GM21529 (cell line): ENCODE results near the gene ELL.

ENCODE experiments used
- ATAC-seq: cut with Tn5 transposase; IDR thresholded peaks from one replicate; pipeline ENCODE4 v1.9.1; 2021; ENCODE audit not compliant: unreplicated experiment

Gene ELL

DNA sequence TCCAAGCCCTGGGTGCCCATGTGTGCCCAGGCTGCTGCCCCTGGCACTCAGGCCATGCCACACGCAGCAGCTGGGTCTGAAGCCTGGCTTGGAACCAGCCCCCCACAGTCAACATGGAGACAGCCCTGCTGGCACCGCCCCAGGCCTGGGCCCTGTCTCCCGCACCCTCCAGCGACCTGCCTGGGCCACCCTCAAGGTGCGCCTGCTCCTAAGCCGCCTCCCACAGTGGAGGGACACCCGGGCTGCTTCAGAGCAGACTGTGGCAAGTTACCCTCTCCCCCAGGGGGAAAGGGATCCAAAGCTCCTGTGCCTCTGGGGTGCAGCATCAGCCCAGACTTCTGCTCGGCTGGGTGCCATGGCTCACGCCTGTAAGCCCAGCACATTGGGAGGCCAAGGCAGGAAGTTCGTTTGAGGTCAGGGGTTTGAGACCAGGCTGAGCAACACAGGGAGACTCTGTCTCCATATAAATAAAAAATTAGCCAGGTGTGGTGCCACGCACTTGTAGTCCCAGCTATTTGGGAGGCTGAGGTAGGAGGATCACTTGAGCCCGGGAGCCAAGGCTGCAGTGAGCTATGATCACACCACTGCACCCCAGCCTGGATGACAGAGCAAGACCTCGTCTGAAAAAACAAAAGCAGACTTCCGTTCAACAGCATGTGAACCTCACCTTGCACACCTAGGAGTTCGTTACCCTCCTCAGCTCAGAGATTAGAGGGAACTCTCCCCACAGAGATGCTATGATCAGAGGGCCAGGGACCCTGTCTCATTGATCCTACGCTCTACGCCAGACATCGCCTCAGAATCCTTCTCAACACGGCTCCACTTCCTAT lies 15.6 kb downstream of the ELL start:
- no peak for ATAC-seq

DNA sequence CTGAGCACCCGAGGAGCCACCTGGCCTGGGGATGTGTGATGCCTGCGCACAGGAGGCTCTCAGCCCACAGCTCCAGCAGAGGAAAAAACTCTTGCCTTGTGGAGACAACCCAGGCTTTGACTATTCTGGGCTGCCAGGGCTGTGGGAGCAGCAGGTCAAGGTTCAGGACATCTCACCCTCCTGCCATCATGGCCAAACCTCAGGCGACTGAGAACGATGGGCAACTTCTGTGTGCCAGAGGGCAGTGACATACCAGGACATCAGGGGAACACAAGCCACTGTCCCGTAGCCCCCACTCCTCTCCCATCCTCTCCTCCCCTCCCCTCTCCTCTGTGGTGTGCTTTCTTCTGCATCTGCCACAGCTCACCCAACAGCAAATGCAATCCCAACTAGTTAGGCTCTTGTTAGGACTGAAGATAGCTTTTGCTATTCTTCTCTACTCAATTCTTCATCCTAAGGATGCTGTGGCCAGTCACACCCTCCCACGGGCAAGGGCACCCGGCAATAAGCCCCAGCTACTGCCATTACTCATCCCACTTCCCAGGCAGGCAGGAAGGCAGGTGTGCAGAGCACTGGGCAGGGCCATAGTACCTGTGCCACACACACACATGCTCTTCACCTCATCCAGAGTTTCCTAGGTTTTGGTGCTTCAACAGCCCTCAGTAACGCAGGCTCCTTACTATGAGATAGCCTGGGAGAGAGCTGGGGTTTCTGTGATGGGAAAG lies 16.8 kb downstream of the ELL start:
- ATAC-seq = no peak

DNA sequence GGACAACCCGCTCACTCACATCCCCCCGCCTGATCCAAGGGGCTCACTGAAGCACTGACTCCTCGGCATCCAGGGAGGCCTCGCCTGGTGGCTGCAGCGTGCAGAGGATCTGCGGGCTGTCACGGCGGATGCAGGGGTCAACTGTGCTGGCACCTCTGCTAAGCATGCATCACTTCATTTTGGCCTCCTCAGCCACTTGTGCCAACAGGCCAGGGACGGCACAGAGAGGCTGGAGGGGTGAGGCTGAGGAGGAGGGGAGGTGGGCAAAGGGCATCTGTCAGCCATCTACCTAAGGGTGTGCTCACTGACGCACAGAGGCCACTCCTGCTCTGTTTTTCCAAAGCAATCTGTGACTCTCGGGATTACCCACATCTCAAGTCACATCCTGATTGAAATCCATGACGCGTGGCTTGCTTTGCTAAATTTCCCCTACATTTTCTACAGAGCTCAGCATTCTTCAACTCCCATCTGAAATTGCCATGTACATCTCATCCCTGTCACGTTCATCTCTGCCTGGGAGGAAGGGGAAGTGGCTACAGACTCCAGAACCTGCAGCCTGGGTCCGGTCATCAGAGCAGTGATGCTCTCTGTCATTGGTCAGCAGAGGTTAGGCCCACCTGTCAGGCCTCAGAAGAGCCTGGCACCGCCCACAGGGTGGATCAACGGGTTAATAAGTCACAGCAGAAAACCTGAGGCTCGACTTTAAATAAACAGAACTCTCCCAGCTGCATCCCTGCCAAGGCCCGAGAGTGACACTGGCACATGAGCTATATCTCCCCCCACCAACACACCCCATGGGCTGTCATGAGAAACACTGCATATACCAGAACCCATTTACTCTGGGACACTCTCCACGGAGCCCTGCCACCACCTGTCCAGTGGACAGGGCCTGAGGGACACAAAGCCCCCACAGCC lies 17.6 kb downstream of the ELL start:
- ATAC-seq = no peak

DNA sequence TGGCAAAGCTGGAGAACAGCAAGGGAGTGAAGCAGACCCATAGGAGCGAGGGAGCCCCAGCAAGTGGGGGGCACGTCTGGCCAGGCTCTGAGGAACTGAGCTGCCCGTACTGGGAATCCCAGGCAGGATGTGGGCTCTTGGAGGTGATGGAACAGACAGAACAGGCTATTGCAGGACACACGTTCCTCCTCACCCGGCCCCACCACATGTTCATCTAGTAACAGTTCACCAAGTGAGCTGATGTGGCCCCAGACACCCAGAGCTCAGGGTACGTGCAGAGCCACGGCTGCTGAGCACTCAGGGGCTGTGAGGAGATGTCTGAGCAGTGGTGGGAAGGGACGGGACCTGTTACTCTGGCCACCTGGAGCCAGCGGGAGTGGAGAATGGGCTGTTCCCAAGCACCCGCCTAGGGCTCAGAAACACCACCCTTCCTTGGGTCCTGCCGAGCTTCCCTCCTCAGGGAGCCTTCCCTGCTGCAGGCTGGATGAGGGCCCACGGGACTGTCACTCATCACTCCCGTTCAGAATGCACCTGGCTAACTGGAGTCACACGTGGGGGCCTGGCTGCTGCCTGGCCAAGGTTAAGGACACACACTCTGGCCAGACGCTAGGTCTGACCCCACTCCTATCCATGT lies 18.4 kb downstream of the ELL start:
- no peak for ATAC-seq

DNA sequence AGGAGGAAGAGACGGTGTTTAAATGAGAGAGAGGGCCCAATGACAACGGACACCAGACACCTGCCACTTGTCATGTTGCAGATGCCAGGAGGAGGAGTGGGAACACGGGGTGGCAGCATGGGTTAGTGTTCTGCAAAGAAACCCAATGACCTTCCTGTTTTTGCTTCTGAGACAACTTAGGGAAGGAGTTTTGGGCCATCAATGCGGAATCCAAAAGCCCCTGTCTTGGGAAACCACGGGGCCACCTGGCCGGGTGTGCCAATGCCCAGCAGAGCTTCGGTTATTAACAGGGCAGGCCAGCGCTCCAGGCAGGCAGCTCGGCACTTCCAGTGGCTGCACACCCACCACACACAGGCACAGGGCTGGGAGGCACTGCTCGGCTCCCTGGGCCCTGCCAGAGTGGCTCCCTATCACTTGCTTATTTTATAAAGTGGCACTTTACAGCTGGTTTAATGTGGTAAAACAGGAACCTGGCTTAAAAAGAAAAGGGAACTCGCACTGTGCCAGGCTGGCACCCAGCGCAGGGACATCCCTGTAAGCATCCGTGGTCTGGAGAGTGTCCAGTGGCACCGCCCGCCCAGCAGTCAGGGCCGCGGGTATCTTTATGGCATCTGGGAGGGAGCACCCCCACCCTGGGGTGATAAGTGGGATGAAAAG lies 19.1 kb downstream of the ELL start:
- ATAC-seq = no peak

DNA sequence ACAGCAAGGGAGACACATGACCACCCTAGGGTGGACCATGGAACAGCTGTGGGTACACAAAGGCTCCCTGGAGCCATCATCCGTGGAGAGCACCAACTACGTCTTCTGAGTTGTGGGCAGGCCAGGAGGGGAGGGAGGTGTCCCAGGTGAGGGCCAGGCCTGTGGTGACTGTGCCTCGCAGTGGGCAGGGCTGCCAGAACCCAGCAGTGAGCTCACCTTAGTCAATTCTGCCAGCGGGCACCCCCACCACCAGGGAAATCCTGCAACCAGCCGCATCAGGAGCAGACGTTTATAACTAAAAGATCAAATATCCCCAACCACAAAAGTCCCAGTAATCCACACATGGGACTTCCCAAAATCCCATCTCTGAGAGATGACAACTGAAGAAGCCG lies 19.6 kb downstream of the ELL start:
- ATAC-seq = no peak

DNA sequence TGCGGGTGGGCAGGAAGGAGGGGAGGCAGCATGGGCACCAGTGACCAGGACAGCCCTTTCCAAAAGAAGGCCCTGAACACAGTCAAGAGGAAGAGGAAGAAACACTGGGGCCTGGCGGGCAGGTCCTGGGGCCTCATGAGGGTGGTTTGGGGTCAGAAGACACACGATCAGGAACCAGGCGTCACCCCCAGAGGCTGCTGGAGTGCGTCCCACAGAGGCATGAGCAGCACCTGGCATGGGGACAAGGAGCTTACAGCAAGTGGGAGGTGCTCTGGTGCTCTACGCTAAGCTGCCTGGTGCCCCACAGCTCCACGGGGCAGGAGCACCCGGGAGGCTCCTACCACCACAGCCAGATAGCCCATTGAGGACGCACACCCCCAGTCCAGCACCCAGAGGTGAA lies 20.0 kb downstream of the ELL start:
- ATAC-seq = no peak

DNA sequence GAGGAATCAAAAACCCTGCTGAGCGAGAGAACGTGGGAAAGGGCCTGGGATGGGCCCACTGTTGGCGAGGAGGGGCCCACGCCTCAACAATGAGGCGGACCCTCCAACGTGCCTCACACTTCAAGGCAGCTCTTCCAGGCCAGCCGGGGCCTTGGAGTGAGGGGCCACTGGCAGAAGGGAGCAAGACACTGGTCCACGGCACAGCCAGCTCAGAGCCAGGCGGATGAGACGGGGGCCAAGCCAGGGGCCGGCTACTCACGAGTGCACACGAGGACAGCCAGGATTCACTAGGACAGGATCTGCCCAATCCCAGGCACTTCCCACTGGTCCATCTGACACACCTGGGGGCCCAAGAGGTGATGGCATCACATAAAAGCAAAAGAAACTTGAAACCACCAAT lies 20.5 kb downstream of the ELL start:
- ATAC-seq = no peak

DNA sequence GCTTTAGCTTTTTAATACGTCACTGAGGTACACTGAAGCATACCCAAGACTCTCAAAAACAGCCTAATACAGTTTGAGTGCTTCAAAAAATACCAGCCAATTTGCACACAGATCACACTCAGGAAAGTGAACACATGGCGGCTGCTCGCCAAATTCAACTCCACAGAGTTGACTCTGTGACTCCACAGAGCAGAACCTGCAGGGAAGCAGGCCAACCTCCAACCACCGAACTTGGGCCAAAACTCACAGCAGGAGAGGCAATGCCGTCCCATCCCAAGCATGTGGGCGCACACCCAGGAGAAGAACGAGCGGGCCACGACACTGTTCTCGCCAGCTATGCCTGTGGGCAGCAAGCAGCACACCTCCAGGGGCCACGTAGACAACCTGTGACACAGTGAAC lies 21.1 kb downstream of the ELL start:
- ATAC-seq = no peak

DNA sequence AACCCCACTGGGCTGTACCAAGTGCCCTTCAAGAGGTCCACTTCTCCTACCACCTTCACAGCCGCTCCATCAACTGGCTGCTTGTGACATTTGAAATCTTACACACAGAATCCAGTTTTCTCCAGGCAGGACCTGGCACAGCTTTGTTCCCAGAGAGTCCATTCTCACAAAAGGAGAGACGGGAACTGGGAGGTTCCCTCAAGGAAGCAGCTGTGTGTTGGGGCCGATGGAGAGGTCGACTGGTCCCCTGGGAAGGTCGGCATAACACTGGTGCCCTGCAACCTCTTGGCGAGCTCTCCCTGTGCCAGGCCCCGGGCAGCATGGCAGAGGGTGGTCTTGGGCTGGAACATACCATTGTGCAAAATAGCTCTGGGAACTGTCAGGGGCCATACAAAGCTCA lies 21.5 kb downstream of the ELL start:
- ATAC-seq = no peak

DNA sequence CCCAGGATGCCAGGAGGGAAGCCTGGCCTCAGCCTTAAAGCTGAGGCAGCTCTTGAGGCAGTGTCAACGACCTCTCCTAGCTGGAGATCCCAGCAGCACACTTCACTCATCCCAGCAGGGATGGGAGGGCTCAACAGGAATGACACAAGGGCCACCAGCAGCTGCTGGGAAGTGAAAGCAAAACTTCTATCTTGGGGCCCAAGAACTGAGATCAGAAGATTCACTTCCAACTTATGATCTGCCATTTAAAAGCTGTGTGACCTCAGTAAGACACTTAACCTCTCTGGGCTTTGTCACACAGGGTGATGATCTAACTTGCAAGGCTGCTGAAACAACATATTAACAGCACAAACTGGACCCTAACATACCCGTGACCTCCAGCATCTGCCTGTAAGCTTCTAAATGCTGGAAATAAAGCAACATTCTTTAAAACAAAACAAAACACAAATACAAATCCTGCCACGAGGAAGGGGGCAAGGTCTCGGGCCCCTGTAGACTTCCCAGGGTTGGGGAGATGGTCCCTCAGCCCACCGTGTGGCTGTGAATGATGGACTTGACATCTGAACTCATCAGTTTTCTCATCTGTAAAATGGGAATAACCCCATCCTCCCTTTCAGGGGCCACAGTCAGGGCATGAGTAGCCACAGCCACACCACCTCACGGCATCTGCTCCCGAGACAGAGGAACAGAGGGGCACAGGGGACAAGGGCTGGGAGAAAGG lies 22.7 kb downstream of the ELL start:
- no peak for ATAC-seq

DNA sequence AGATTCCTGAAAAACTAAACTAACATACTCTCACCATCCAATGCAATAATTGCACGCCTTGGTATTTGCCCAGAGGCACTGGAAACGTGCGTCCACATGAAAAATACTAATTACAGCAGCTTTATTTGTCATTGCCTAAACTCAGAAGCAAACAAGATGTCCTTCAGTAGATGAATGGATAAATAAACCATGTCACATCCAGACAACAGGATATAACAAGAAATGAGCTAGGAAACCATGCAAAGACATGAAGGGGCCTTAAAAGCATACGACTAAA lies 25.0 kb downstream of the ELL start:
- no peak for ATAC-seq

DNA sequence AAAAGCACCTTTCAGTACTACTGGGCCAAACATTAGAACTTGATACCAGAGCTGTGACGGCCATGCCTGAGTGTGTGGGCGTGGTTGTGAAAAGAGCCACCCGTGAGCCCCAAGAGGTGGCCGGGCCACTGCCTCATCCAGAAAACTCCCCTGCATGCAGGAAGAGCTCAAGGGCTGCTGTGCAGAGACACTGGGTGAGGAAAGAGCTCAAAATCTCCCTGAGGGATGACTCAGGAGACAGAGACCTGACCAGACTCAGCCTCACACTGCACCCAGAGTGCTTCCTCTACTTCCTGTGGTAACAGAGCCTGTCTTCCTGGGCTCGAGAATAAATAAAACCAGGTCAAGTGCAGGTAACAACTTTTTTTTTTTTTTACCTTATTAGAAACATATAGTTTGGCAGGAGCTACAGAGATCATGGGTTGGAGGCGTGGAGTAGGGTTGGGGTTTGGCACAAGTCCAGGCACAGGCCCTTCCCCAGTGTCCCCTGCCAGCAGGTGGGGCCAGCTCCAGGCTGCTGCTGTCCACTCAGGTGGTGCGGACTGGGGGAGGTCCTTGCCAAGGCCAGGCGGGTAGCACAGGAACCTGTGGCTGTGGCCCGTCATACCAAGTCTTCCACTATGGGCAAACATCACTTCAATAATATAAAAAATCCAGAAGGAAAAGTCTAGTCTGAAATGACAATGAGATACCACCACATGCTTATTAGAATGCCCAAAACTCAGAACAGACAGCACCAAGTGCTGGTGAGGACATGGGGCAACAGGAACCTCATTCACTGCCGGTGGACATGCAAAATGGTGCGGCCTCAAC lies 25.5 kb downstream of the ELL start:
- ATAC-seq = no peak

DNA sequence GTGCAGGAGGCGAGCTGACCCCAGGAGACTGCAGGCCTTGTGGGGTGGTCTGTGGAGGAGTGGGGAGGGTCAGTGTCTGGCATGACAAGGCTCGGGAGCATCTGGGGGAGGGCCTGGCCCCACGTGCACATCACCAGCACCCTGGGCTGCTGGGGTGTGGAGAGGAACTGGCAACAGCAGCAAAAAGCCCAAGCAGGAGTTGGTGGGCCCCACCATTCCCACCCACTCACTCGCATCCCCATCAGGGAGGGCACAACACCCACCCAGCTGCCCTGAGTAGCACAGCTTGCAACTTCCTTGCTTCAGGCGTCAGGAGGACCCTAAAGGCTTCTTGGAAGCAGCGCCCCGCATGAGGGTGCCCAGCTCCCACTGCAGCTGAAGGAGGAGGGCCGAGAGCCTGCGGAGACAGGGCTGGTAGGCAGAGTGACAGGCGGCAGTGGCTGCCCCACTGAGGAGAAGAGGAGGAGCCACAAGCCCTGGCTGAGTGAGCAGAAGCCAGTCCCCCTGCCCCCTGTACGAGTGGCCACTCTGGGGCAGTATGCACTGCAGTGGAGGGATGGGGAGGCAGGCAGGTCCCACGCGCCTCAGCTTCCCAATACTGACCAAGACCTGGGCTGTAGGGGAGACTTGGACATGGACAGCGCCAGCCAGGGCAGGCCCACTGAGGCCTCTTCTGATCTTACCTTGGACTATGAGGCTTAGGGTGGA lies 26.5 kb downstream of the ELL start:
- ATAC-seq = no peak

DNA sequence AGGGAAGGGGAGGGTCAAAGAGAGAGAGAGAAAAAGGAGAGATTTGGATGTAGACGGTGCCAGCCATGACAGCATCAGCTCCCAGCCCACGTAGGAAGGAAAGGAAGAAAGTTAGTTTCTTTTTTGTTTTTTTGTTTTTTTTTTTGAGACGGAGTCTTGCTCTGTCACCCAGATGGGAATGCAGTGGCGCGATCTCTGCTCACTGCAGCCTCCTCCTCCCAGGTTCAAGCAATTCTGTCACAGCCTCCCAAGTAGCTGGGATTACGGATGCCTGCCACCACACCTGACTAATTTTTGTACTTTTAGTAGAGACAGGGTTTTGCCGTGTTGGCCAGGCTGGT lies 27.6 kb downstream of the ELL start:
- no peak for ATAC-seq

DNA sequence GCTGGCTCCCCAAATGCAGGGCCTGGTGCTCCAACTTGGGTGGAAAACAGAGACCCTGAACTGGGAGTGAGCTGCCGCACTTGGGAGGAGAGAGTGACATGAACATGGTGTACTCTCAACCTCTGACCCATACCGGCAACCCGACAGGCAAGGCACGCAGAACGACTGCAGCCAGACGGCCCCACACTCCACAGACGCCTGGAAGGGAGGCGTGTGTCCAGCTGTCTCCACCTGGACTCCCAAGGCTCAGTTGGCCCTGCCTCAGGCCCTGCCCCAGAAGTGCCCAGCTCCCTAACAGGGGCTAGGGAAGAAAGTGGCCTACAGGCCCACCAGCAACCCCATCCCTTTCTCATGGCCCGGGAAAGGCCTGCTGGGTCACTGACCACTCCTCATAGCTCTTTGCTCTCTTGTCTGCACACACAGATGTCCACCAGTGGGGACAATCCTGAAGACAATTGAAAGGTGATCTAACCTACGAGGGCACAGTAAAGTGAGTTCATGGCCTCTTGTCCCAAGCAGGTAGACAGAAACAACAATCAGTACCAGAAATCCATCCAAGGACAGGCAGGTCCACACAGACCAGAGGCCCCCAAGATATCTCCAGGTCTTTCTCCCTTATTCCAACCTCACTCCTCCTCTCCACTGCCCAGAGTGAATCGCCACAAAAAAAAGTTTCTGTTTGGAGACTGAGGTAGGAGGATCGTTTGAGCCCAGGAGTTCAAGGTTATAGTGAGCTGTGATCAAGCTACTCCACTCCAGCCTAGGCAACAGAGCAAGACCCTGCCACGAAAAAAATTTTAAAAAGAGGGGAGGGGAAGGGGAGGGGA lies 28.2 kb downstream of the ELL start:
- no peak for ATAC-seq

DNA sequence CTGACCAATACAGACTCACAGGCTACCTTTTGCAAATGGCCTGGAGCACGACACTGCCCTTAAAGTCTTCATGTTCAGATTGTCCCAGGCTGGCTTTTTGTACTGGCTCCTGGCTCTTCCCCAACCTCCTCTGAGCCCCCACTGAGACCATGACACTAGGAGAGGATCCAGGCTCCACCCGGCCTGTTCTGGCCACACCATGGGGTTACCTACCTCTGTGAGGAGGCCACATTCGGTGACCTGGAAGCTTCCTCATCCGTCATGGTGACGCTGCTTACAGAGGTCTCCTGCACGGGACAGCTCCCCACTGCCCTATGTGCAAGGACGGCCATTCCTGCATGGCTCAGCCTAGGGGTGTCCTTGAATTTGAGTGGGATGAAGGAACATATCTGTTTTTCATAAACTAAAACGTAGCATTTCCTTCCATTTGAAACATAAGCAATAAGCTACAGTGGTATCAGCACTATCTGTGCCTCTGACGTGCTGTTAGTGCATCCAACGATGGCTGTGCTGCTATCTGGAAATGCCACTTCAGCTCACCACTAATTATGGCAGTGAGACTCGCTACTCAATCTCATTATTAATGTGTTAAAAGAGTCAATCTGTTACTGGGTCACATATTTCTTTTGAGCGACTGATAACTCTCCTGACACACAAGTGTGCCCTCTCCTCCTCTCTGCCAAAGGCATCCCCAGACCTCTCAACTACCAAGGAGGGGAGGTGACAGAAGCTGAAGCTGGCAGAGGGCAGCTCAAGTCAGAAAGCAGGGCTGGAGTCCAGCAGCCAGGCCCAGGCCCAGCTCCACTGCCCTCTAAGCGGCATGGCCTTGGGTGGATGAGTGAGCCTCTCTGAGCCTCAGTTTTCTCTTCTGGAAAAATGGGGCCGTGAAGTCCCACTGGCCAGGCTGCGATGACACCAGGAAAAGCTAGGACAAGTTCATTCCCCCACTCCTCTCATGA lies 29.6 kb downstream of the ELL start:
- ATAC-seq = no peak
